Effector memory CD8-positive, alpha-beta T cell (primary cell): ENCODE results near the gene SLC22A25.

Experiments
- ATAC-seq: fragments of 150-1000 bp; cut with Tn5 transposase; replicated peaks from 2 replicates; pipeline ENCODE4 v1.10.0; 2021; ENCODE audit warnings: mild to moderate bottlenecking, moderate library complexity
- DNase-seq, 3 experiments: peaks; one replicate each; pipeline ENCODE4 v3.0.0; 2021
- H3K27ac Mint-ChIP-seq, 2 donors: one replicate each; pipeline ENCODE4 v1.8.0; 2022; ENCODE audit warnings: mild to moderate bottlenecking in 2 of 2, mixed read lengths in 2 of 2, moderate library complexity in 2 of 2
- H3K27me3 Mint-ChIP-seq, 2 donors: one replicate each; pipeline ENCODE4 v1.8.0; 2022; ENCODE audit warnings: mixed read lengths in 2 of 2
- H3K36me3 Mint-ChIP-seq: one replicate; pipeline ENCODE4 v1.8.0; 2022; ENCODE audit warnings: mild to moderate bottlenecking, moderate library complexity, mixed read lengths; ENCODE audit not compliant: insufficient read depth
- H3K4me1 Mint-ChIP-seq, 2 donors: one replicate each; pipeline ENCODE4 v1.8.0; 2022; ENCODE audit warnings: low read depth in 2 of 2, mixed read lengths in 2 of 2
- H3K4me3 Mint-ChIP-seq, 2 donors: one replicate each; pipeline ENCODE4 v1.8.0; 2022; ENCODE audit warnings: mild to moderate bottlenecking in 2 of 2, mixed read lengths in 2 of 2, moderate library complexity in 2 of 2
- H3K9me3 Mint-ChIP-seq, 2 donors: one replicate each; pipeline ENCODE4 v1.8.0; 2022; ENCODE audit warnings: mixed read lengths in 2 of 2

SLC22A25 gene

GRCh38 chr11:63210111-63210510 is 33.3 kb downstream of the SLC22A25 start:
- H3K27me3 Mint-ChIP-seq: peaks cover 58 to 67% of the 10 kb centered on the region in 2 donors

More at GRCh38 chr11:63210111-63210510, 33.3 kb downstream of the SLC22A25 start:
- Mint-ChIP-seq H3K9me3 (no peaks in the 10 kb centered on the region), H3K4me1 (no peaks in the 10 kb centered on the region), H3K36me3 (no peaks in the 10 kb centered on the region), H3K27ac (no peak overlapping the region), H3K4me3 (no peak overlapping the region)
- no peak for DNase-seq
- no peak for ATAC-seq
